HG03097 (cell line): ENCODE data around the gene MYH6.
"Not testable (repeated sequence)": the region's sequence is repeated elsewhere in the genome, so short reads cannot be mapped to it uniquely, and the experiment has no call there.

ENCODE experiments used
- ATAC-seq: cut with Tn5 transposase; IDR thresholded peaks from one replicate; pipeline ENCODE4 v1.9.1; 2021; ENCODE audit not compliant: unreplicated experiment, low FRiP score

Gene MYH6

GRCh38 chr14:23407516-23408306, at the start of gene MYH6:
Gene MYH6 (minus strand): TSS chr14:23408273. CDS start chr14:23407223, 1,050 bp downstream.
- ATAC-seq: no peak

DNA sequence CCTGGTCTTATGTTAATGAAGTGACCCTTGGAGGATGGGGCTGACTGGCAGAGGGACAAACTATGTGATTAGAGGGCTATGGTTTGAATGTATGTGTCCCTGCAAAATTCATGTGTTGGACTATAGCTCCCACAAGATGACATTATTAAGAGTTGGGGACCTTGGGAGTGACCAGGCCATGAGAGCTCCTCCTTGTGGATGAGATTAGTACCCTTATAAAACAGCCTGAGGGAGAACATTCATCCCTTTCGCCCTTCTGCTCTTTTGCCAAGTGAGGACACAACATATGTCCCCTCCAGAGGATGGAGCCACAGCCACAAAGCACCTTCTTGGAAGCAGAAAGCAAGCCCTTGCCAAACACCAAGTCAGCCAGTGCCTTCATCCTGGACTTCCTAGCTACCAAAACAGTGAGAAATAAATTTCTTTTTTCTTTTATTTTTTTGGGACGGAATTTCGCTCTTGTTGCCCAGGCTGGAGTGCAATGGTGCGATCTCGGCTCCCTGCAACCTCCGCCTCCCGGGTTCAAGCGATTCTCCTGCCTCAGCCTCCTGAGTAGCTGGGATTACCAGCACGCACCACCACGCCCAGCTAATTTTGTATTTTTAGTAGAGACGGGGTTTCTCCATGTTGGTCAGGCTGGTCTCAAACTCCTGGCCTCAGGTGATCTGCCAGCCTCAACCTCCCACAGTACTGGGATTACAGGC, 49.0 kb upstream of the MYH6 start:
- ATAC-seq: not testable (repeated sequence)

DNA sequence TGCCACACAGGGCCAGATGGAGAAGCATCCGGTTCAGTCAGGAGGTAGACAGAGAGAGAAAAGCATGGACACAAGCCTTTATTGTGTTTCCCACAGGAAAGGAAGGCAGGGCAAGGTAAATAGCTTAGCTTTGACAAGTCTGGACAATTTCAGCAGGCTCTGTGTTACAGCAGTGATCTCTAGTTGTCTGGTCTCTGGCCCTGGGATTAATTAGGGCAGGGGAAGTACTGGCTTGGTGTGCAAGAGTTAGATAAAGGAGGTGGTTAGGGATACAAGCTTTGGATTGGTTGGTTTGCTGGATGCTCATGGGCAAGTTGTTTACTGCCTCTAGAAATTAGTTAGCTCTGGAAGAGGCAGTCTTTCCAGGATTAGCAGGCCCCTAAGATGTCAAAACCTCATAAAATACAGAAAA, 46.4 kb upstream of the MYH6 start:
- no peak for ATAC-seq

DNA sequence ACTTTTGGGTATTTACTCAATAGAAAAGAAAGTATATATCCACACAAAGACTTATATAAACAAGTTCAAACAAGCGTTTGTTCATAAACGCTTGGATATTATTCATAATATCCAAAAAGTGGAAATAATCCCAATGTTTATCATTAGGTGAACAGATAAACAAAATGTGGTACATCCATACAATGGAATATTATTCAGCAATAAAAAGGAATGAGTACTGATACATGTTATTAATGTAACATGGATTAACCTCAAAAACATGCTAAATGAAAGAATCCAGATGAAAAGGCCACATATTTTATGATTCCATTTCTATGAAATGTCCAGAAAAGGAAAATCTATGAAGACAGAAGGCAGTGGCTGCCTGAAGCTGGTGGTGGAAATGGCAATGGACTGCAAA, 44.2 kb upstream of the MYH6 start:
- no peak for ATAC-seq

- no peak for ATAC-seq
Observed at GRCh38 chr14:23450379-23450778, 42.3 kb upstream of the MYH6 start.

- no peak for ATAC-seq
Observed at GRCh38 chr14:23449314-23449713, 41.2 kb upstream of the MYH6 start.

- ATAC-seq: no peak
Observed at GRCh38 chr14:23447361-23448350, 39.6 kb upstream of the MYH6 start.

DNA sequence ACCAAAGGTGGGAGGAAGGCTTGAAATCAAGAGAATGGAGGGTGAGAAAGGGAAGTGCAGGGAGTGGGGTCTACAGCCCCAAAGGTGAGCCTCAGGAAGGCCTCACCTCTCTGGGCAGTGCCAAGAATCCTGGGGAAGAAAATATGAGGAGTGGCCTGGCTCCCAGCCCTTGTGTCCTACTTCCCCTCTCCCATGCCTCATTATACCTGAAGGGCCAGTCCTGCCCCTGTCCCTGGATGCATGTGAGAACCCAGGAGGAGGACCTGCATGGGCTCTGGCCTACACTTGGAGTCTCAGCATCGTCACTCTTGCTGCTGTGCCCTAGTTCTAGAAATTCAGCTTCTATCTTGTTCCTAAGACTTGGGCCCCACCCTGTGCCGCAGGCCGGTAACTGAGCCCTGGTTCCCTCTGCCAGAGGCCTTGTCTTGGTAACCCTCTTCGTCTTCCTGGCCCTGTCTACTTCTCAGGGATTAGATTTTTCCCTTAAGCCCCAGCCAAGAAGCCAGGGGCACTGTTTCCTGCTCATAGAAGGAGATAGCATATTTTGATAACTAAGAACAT, 38.3 kb upstream of the MYH6 start:
- ATAC-seq: no peak

- no peak for ATAC-seq
Observed at GRCh38 chr14:23445773-23446172, 37.7 kb upstream of the MYH6 start.

DNA sequence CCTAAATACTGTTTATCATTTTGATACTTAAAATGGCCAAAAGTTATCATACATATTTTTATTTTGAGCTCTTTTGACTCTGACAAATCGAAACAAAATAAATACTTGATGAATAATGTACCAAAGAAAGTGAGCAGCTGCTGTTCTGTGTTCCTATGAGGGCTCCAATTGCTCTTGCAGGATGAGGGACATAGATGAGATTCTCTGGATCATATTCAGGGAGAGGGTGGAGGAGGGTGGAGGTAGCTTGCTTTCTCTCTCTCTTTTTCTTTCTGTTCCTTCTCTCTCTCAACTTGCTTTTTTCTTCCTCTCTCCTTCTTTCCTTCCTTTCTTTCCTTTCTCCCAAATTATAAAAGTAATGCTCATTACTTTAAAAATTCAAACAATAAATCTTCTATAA, 36.2 kb upstream of the MYH6 start:
- ATAC-seq: no peak

GRCh38 chr14:23443881-23444280, 35.8 kb upstream of the MYH6 start:
- no peak for ATAC-seq

DNA sequence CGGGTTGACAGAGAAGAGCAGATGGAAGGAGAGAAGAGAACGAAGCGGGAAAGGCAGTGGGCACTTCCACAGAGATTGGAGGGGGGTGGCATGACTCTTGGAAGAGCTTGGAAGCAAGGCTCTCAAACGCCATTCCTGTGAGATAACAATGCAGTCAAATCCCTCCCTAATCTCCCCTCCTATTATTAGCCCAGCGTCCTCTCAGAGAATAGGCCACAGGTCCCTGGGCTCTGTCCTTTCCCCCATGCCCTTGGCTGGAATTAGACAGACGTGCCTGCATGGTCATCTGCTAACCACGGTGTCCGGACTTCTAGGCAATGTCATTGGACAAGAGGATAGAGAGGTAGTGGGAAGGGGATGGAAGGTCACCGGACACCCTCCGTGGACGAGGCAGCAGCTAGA, 35.3 kb upstream of the MYH6 start:
- ATAC-seq: no peak

- ATAC-seq: no peak
Observed at GRCh38 chr14:23442721-23443356, 34.8 kb upstream of the MYH6 start.

- no peak for ATAC-seq
Observed at GRCh38 chr14:23441076-23441475, 33.0 kb upstream of the MYH6 start.

- no peak for ATAC-seq
Observed at GRCh38 chr14:23439107-23439835, 31.2 kb upstream of the MYH6 start.

- ATAC-seq: no peak
Observed at GRCh38 chr14:23438101-23438971, 30.3 kb upstream of the MYH6 start.

DNA sequence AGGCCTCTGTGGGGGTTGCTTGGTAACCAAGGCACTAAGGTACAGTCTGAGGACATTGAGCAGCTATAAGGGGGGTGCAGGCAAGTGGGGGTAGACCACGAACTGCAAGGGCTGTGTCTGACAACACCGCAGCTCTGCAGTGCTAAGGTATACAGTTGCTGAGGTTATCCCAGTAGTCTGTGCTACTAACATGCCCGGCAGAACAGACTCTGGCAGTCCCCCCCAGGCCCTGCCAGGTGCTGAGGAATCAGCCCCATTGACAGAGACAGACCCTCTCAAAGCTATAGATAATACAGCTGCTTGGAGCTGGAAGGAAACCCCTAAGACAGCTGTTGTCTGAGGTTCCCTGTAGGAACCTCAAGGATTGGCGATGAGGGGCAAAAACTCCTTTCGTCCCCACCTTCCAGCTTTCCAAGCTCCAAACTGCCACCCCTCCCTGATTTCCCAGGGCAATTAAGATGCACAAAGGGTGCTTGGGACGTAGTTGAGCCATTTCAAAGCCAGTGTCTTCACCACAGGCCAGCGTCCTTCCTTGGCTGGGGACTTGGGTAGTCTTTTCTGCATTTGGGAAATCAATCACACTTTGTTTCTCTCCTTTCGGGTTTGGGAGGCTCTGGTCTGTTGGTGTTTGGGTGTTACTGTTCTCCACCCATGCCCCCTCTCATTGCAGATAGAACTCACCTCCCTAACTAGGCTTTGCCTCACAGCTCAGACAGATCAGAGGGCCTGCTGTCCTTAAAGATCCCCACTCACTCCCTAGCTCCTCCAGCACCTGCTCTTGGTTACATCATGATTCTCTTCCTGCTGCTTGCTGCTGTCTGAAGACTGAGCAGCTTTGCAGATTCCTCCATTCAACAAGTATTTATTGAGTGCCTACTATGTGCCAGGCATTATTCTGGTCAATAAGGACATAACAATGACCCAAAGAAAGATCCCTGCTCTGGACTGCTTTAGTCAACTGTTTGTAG, 29.3 kb upstream of the MYH6 start:
- no peak for ATAC-seq
